HG03159 (cell line): ENCODE results near the gene FLRT3.

Source experiments
- ATAC-seq: cut with Tn5 transposase; IDR thresholded peaks from one replicate; pipeline ENCODE4 v1.9.1; 2021; ENCODE audit warnings: mild to moderate bottlenecking, moderate library complexity; ENCODE audit not compliant: unreplicated experiment

FLRT3 gene

DNA sequence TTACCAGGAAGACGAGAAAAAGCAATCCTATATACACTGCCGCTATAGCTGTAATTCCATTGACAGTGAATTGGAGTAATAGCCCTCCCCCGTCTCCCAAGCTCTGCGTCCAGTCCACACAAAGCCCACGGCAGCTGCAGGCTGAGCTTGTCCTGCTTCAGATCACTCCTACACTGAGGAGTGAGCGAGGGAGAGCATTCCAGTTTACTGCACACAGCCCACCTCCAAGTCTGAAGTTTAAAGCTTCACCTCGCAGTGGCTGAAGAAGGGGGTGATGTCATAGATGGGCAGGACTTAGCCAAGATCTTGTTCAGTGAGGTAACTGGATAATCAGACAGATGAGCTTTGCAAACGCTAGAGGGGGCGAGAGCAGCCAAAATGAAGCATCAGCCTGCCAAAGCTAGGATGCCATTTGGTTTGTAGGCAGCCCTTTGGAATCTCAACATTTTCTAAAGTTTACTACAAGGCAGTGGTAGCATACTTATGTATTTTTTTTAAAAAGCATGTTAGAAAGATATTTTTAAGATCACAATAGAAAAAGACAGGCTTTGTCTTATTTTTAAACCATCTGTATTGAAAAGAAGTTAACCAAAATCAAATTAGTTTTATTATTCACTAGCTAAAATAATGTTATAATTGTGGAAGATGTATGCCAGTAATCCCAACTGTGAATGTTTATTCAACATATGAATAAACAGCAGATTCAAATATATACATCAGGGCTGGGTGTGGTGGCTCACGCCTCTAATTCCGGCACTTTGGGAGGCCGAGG, at the start of gene FLRT3:
TSS of gene FLRT3 (minus strand) at position 213 of the 772 bp plus-strand sequence. CDS start 10,106 bp downstream, outside the sequence.
- peak; percentile 98 for ATAC-seq

DNA sequence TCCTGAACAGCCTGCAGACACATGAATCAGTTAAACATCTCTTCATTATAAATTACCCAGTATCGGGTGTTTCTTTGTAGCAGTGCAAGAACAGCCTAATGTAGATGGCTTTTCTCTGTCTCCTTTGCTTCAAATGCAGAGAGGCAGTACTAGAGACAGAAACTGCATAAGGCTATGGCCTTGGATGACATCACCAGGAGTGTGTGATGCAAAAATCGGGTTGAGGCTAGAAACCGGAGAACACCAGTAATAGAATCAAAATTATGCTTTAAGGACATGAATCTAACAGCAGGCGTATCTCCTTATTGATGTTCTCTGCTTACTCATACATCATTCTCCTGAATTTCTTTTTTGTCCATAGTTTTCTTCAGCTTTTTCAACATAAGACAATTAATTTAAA, 49.3 kb upstream of the FLRT3 start:
- no peak for ATAC-seq

DNA sequence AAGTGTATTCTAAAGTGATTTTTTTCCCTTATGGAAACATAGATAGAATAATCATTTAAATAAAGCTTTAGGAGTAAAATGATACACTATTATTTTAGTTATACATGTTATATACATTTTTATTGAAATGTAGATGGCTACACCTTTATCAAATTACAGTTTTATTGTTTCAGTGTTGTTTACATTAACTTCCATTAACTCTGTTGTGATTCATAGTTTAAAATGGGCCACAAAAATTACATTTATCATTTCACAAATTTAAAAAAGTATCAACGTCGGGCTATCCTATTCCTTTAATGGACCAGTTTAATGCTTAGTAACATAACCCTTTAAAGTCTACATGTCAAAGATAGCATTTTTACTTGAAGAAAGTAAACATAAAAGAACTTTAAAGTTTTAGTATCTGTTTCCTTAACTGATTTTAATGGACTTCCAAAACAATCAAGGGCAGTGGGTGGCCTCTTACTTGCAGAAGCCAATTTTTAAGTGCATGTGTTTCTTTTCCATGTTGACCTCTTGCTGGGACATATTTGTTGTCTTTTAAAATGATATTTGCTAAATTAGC, 47.8 kb upstream of the FLRT3 start:
- ATAC-seq = no peak

- no peak for ATAC-seq
These were observed 47.2 kb upstream of the FLRT3 start for GRCh38 chr20:14384416-14385175.

GRCh38 chr20:14383335-14383734, 45.9 kb upstream of the FLRT3 start:
- no peak for ATAC-seq

GRCh38 chr20:14378326-14378725, 40.9 kb upstream of the FLRT3 start:
- ATAC-seq = no peak

- ATAC-seq = no peak
These were observed 38.1 kb upstream of the FLRT3 start for GRCh38 chr20:14375416-14375985.

DNA sequence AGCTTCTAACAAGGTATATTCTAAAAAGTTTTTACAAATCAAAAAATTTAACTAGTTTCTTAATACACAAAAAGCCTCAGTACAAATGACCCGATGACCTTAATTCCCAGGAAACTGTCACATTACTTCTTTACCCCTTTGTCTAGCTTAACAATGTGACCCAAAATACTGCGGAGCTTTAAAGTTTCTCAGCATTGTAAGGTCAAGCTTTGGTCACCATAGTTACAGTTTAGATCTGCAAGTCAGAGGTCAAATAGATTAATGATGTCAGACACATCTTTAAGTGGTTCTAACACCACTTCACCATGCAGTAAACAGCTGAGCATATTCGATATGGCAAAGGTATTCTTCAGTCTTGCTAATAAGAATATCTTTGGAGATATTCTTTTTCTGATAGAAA, 36.8 kb upstream of the FLRT3 start:
- ATAC-seq = no peak

DNA sequence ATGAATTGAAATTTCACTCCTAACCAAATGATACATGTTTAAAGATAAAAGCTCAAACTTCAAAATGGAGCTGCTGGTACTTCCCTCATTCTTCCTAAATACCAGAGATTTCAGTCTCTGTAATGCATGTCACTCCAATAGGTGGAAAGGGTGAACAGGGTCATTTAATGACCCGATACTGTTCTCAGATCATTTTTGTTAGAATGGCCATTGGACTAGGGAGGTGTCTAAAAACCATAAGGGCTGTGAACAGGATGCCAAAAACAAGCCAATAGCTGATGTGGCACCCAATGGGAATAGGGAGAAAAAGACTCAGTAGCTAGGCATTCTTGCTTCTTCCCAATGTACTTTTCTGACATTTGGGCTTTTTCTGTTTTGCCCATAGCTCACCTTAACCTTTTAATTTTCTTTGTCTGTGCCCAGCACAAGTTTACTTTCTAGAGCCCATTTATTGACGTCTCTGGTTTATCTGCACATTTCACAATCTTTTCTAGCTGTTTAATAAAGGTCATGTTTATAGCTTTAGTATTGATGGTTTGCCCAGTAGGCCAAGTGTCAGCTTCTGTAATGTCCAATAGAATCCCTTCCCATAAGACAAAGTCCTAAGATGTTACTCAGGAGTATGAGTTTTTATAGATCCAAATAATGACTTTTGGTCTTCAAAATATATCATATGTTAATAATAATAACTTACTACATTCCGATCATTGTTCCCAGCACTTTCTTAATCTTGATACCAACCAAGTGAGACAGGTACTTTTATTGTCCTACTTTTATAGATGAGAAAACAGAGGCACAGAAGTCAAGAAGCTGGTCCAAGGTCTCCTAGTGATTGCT, 24.3 kb upstream of the FLRT3 start:
- ATAC-seq = no peak

- ATAC-seq = no peak
These were observed 23.0 kb upstream of the FLRT3 start for GRCh38 chr20:14360416-14360815.

- ATAC-seq = no peak
These were observed 18.4 kb upstream of the FLRT3 start for GRCh38 chr20:14355791-14356190.

DNA sequence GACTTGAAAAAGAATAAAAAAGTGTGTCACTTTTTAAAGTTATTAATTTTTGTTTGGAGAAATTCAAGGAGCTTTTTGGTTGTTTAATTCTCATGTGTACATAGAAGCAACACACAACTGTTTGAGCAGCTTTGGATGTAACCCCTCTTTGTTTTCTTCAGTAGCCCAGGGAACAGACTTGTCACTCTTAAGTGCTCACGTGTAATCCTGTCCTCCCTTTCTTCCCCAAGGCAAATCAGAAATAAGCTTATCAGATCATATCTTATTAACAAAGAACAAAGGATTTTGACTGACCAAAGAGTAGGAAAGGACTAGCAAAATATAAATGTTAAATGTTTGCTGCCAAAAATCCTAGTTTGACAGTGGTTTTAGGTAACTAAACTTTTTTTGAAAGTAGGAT, 7.3 kb upstream of the FLRT3 start:
- no peak for ATAC-seq

GRCh38 chr20:14343491-14344065, 6.2 kb upstream of the FLRT3 start:
- no peak for ATAC-seq

DNA sequence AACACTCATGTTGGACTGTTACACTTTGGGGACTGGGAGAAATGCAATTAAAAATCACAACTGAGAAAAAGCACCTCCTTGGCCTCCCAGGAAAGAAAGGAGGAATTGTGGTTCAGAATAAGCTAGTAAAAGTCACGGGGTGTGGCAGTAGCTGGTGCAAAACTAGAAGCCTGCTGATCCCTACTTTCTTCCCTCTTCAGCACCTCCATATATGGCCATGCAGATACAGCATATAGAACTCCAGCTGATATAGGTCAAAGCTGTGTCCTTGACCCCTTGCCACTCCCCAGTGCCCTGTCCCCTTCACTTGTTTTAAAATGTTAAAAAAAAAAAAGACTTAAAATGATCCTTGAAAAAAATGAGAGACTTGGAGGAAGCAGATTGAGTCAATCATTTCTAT, 5.5 kb upstream of the FLRT3 start:
- no peak for ATAC-seq

DNA sequence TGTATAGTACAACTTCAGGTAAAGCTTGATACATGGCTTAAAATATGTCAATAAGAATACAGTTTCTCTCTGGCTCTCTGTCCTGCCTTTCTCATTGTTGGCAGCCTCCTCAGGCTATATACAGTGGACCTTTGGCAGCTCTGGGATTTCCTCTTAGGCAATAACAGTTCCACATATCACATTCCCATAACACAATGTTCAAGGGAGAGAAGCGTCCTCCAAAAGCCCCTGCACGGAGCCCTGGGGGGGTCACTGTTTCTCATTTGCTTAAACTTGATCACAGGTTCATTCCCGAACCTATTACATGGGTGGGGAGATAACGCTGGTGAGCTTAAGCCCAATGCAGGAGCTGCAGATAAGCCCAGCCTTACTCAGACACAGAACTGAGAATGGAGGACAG, 4.4 kb upstream of the FLRT3 start:
- no peak for ATAC-seq

DNA sequence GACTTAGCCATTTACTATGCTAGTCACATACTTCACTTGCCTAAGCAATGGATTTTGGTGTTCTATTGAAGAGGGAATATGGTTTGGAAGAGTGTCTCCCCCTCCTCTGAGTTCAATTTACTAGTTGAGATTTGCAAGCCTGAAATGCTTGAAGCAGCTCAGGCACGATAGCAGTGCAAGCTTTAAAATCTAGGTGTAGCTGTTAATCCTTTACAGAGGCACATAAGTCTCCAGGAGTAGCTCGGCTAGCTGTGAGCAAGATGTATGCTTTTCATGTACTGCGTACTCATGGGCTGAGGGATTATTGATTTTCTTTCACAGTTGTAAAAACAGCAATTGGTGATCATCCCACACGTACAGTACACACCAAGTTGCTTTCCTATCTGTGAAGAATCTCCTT, 726 bp downstream of the FLRT3 start:
- ATAC-seq = no peak

DNA sequence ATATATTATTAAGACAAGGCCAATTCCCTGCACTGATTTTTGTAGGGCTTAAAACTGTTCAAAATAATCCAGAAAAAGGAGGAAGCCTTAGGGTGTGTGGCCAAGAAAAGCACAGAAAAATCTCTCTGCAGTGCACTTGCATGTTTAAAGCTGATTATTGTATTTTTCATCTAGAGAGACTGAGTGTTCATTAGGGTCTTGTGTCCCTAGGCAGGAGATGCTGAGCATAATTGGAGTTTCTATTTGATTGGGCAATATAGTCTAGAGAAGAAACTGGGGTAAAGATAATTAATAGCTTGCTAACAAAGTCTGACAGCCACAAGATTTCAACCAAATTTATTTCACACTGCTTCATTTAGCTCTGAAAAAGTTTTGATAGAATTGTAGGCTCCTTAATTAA, 2.4 kb downstream of the FLRT3 start:
- no peak for ATAC-seq

DNA sequence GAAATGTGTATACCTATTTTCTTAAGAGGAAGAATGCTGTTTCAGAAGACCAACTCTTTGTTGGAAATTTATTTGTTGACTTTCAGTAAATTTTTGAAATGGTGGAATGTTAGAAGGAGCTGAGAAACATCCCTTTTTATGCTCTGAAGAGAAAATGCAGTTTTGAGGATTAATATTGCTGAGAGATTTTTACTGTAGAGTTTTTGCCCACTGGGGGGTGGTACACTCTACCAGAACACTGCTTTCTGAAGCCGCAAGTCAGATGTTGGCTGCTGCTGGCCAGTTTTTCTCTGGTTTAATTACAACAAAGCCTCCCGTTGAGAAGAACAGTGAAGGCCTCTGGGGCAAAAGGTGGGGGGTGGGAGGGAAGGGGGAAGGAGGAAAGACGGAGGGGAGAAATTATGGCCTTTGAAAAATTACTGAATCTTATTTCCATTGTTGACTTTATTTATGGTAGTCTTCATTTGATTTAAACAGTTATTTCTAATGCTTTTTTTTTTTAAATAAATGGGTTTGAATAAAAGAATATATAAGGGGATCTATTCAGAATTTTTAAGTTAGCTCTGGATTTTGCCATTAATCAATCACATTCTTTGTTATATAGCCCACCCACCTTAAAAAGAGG, 3.0 kb downstream of the FLRT3 start:
- no peak for ATAC-seq

DNA sequence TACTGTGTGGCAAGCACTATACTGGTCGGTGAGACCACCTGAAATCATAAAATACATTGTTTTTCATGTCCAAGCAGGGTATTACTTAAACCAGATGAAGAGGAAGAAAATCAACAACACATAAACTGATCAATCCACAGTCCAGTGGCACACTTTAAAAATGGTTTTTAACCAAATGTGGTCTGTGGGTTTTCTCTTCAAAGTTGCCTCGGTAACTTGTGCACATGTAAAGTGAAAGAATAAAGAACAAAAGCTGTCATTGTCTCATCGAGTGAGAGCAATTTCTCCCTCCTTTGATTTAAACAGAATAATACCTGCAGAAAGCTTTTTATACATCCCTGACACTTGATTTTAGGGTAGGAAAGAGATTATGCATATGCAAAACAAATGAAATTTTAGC, 3.7 kb downstream of the FLRT3 start:
- no peak for ATAC-seq

DNA sequence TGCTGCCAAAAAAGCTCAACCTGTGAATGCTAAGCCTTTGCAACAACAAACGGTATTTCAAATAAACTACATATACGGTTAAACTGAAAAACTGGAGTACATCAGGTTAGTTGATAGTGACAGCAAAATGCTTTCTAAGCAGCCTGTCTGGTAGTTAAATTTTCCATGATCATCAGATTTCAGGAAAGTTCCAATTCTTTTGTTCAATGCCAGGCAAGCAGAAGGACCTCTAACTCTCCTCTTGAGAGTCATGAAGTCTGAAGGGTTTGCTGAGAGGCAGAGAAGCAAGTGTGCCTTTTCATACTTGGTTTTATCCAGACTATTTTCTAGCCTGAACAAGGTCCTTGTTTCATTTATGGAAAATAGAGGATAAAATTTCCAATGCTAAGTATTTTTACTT, 4.5 kb downstream of the FLRT3 start:
- no peak for ATAC-seq
